H1 (cell line): ENCODE results near the gene GDNF. TPM values are rescaled to one million over a fixed set of nuclear protein-coding genes. Genes with fewer than 3 reads are reported as not detected.

Experiments used
- CTCF ChIA-PET: fragments of 300-600 bp; sonication (Branson Sonifier 250); formaldehyde crosslinking; loops from one replicate; lab custom pipeline; 2021; ENCODE audit not compliant: partially characterized antibody; lab: Charles Lee
- POLR2A ChIA-PET: fragments of 300-600 bp; sonication (Branson Sonifier 250); formaldehyde crosslinking; loops from one replicate; lab custom pipeline; 2021; ENCODE audit warnings: inconsistent platforms; ENCODE audit not compliant: partially characterized antibody; lab: Charles Lee
- DNase-seq, 2 experiments: peaks; one replicate each; pipeline versions ENCODE4 v3.0.0 to v3.0.0-alpha.2; 2010 to 2022; ENCODE audit warnings: low spot score in 2 of 2, low read depth in 1 of 2, mixed read lengths in 1 of 2
- FAIRE-seq: peaks from 2 replicates; lab custom pipeline; 2011; peaks lifted over from hg19 to GRCh38; lab: Jason Lieb, UNC
- H2AFZ ChIP-seq: 2 replicates; pipeline ENCODE4 v1.8.1; 2012; ENCODE audit warnings: low read length, inconsistent platforms
- H2AK5ac ChIP-seq: 2 replicates; pipeline ENCODE4 v1.6.1; 2013; ENCODE audit warnings: low read depth, low read length
- H2BK120ac ChIP-seq: replicated peaks from 2 replicates; pipeline ENCODE3; 2013; ENCODE audit warnings: low read depth, low read length, inconsistent platforms
- H2BK12ac ChIP-seq: 2 replicates; pipeline ENCODE4 v1.6.1; 2013; ENCODE audit warnings: low read depth, low read length
- H2BK15ac ChIP-seq: 2 replicates; pipeline ENCODE4 v1.6.1; 2013; ENCODE audit warnings: low read length
- H2BK20ac ChIP-seq: 2 replicates; pipeline ENCODE4 v1.6.1; 2013; ENCODE audit warnings: low read length
- H2BK5ac ChIP-seq: 2 replicates; pipeline ENCODE4 v1.6.1; 2013; ENCODE audit warnings: low read depth, low read length
- H3K14ac ChIP-seq: 2 replicates; pipeline ENCODE4 v1.6.1; 2013; ENCODE audit warnings: inconsistent platforms; ENCODE audit not compliant: insufficient read length
- H3K18ac ChIP-seq: 2 replicates; pipeline ENCODE4 v1.6.1; 2013; ENCODE audit warnings: low read length; ENCODE audit errors: extremely low read depth
- H3K23ac ChIP-seq: 2 replicates; pipeline ENCODE4 v1.6.1; 2013; ENCODE audit warnings: inconsistent platforms; ENCODE audit not compliant: insufficient read length
- H3K23me2 ChIP-seq: 2 replicates; pipeline ENCODE4 v1.6.1; 2013; ENCODE audit warnings: low read depth, low read length
- H3K27ac ChIP-seq: 2 replicates; pipeline ENCODE4 v1.6.1; 2011; ENCODE audit warnings: low read depth, low read length, inconsistent platforms
- H3K27me3 ChIP-seq, 4 experiments: replicated peaks in 1 of 4; 1 replicate in 1 of 4; 2 replicates in 3 of 4; pipeline versions ENCODE4 v1.6.1 to v1.8.1; 2011 to 2013; ENCODE audit warnings: low read length in 3 of 4, mild to moderate bottlenecking in 3 of 4, inconsistent platforms in 2 of 4, mixed read lengths in 2 of 4, moderate library complexity in 1 of 4; ENCODE audit not compliant: control insufficient read depth in 3 of 4, insufficient read depth in 3 of 4; ENCODE audit errors: extremely low read depth in 1 of 4
- H3K36me3 ChIP-seq, 4 experiments: 2 replicates each; pipeline versions ENCODE4 v1.6.1 to v1.8.1; 2011 to 2013; ENCODE audit warnings: mild to moderate bottlenecking in 4 of 4, low read length in 3 of 4, moderate library complexity in 2 of 4, control low read depth in 1 of 4, inconsistent platforms in 1 of 4; ENCODE audit not compliant: insufficient read depth in 4 of 4, control insufficient read depth in 2 of 4
- H3K4ac ChIP-seq: replicated peaks from 2 replicates; pipeline ENCODE3; 2013; ENCODE audit warnings: low read length, low read depth, mixed read lengths, inconsistent platforms; ENCODE audit not compliant: insufficient read length
- H3K4me1 ChIP-seq, 4 experiments: replicated peaks in 1 of 4; 1 replicate in 1 of 4; 2 replicates in 3 of 4; pipeline versions ENCODE4 v1.6.1 to v1.8.1; 2011 to 2013; ENCODE audit warnings: low read length in 3 of 4, inconsistent platforms in 2 of 4, mixed read lengths in 1 of 4; ENCODE audit not compliant: insufficient read depth in 4 of 4, control insufficient read depth in 3 of 4
- H3K4me2 ChIP-seq, 2 experiments: 2 replicates each; pipeline versions ENCODE4 v1.6.1 to v1.8.1; 2011 to 2013; ENCODE audit warnings: low read depth in 2 of 2, low read length in 2 of 2, control low read depth in 1 of 2, inconsistent platforms in 1 of 2, mild to moderate bottlenecking in 1 of 2; ENCODE audit not compliant: insufficient read depth in 1 of 2
- H3K4me3 ChIP-seq, 4 experiments: fragments of 200-600, 300-600 bp in 1 of 4; sonication (generic), shearing (Covaris generic), sonication (Bioruptor Twin) in 1 of 4; 2 replicates each; pipeline versions ENCODE4 v1.5.1 to v1.8.1; 2011 to 2016; ENCODE audit warnings: low read length in 4 of 4, low read depth in 3 of 4, control low read depth in 2 of 4, inconsistent platforms in 2 of 4, mild to moderate bottlenecking in 2 of 4, mixed read lengths in 1 of 4, moderate library complexity in 1 of 4; ENCODE audit not compliant: insufficient read depth in 2 of 4; ENCODE audit errors: extremely low read depth in 1 of 4
- H3K56ac ChIP-seq: replicated peaks from 2 replicates; pipeline ENCODE3; 2013; ENCODE audit warnings: low read depth, mild to moderate bottlenecking, mixed read lengths, low read length, inconsistent platforms; ENCODE audit not compliant: insufficient read length
- H3K79me1 ChIP-seq: 2 replicates; pipeline ENCODE4 v1.6.1; 2013; ENCODE audit warnings: low read depth, low read length, control low read depth
- H3K79me2 ChIP-seq, 2 experiments: 2 replicates each; pipeline versions ENCODE4 v1.6.1 to v1.8.1; 2012 to 2013; ENCODE audit warnings: low read length in 2 of 2, mild to moderate bottlenecking in 2 of 2, inconsistent platforms in 1 of 2; ENCODE audit not compliant: insufficient read depth in 2 of 2, control insufficient read depth in 1 of 2
- H3K9ac ChIP-seq, 4 experiments: replicated peaks in 1 of 4; 1 replicate in 1 of 4; 2 replicates in 3 of 4; pipeline versions ENCODE4 v1.6.1 to v1.8.1; 2011 to 2013; ENCODE audit warnings: low read depth in 3 of 4, low read length in 3 of 4, control low read depth in 2 of 4, mild to moderate bottlenecking in 2 of 4, moderate library complexity in 2 of 4, inconsistent platforms in 1 of 4; ENCODE audit errors: extremely low read depth in 1 of 4
- H3K9me3 ChIP-seq, 2 experiments: 2 replicates each; pipeline versions ENCODE4 v1.6.1 to v1.8.1; 2012 to 2013; ENCODE audit warnings: mild to moderate bottlenecking in 2 of 2, moderate library complexity in 2 of 2, control low read depth in 1 of 2, inconsistent platforms in 1 of 2, low read depth in 1 of 2, low read length in 1 of 2, mixed read lengths in 1 of 2; ENCODE audit not compliant: insufficient read depth in 2 of 2
- H4K20me1 ChIP-seq, 2 experiments: replicated peaks in 1 of 2; 2 replicates each; pipeline versions ENCODE3 to v1.8.1; 2011 to 2013; ENCODE audit warnings: inconsistent platforms in 2 of 2, low read length in 2 of 2, mild to moderate bottlenecking in 1 of 2; ENCODE audit not compliant: insufficient read depth in 2 of 2, control insufficient read depth in 1 of 2
- H4K5ac ChIP-seq: 2 replicates; pipeline ENCODE4 v1.6.1; 2013; ENCODE audit warnings: low read length, low read depth, mixed read lengths, inconsistent platforms; ENCODE audit not compliant: insufficient read length
- H4K8ac ChIP-seq: 2 replicates; pipeline ENCODE4 v1.8.0; 2013; ENCODE audit warnings: mild to moderate bottlenecking, moderate library complexity, low read length, inconsistent platforms; ENCODE audit not compliant: insufficient read depth; ENCODE audit errors: extremely low read depth
- H4K91ac ChIP-seq: replicated peaks from 2 replicates; pipeline ENCODE3; 2013; ENCODE audit warnings: low read length, mixed read lengths, inconsistent platforms; ENCODE audit not compliant: insufficient read length
- CTBP2 ChIP-seq: IDR thresholded peaks from 2 replicates; pipeline ENCODE4 v1.7.0; 2011; ENCODE audit warnings: borderline replicate concordance, mild to moderate bottlenecking, moderate library complexity, mixed read lengths, low read length; ENCODE audit not compliant: insufficient read depth, insufficient read length
- SP1 ChIP-seq: IDR thresholded peaks from 2 replicates; pipeline ENCODE4 v1.6.1; 2011; ENCODE audit warnings: low read depth, low read length
- SP2 ChIP-seq: IDR thresholded peaks from 2 replicates; pipeline ENCODE4 v1.6.1; 2012; ENCODE audit warnings: mild to moderate bottlenecking, low read length, inconsistent platforms
- SRF ChIP-seq: IDR thresholded peaks from 2 replicates; pipeline ENCODE4 v1.6.1; 2011; ENCODE audit warnings: mild to moderate bottlenecking, low read depth, low read length, moderate library complexity
- SUZ12 ChIP-seq: fragments of 200-600 bp; sonication (generic); IDR thresholded peaks from 2 replicates; pipeline ENCODE4 v1.6.1; 2012; ENCODE audit warnings: mild to moderate bottlenecking, inconsistent platforms, low read length, moderate library complexity, mixed read lengths
- WGBS, 2 experiments: shearing (Covaris generic) in 1 of 2; methylation state at CpG; one replicate each; pipeline versions ENCODE4 v1.1.6 to v1.1.7; 2013 to 2015; ENCODE audit warnings: low lambda C conversion rate in 2 of 2, mixed read lengths in 2 of 2, inconsistent platforms in 1 of 2, low coverage in 1 of 2, missing lambda C conversion rate in 1 of 2; ENCODE audit not compliant: insufficient replicate concordance in 2 of 2, insufficient coverage in 1 of 2, insufficient read length in 1 of 2; ENCODE audit errors: extremely low coverage in 1 of 2, missing lambda C conversion rate in 1 of 2; 5-methylcytosine and 5-hydroxymethylcytosine counted together
- polyA plus RNA-seq, 7 experiments: library from polyadenylated mRNA; depleted of rRNA in 3 of 7; stranded (reverse) in 5 of 7; unstranded in 2 of 7; fragments of >200 nt in 5 of 7; fragments of 200-250 nt in 2 of 7; gene quantifications; 1 replicate in 5 of 7; 2 replicates in 1 of 7; 4 replicates in 1 of 7; pipeline versions ENCODE4 v1.2.1 to v1.2.3, GENCODE V29; 2011 to 2013; ENCODE audit warnings: missing spikeins in 2 of 7, mixed read lengths in 2 of 7
- total RNA-seq: library from RNA; stranded (reverse); fragmentation: NEBNext Ultra II Directional; extraction: Animal tissue kit (Norgen Biotek cat#: 25700); gene quantifications from 2 replicates; pipeline ENCODE4 v1.2.1, GENCODE V29; 2021

GDNF gene
- total and polyA plus RNA-seq, 2 of the 8 experiments (the other 6 are each of a cell fraction or from before 2014, with no cell fraction given) = 0.15 to 2.0 TPM

GRCh38 chr5:37812365-37812764, 27.5 kb downstream of the GDNF start:
- no peak overlapping the region for H3K4ac ChIP-seq
- H3K27me3 ChIP-seq = no peaks in the 10 kb centered on the region
- no peak overlapping the region for H3K27ac ChIP-seq
- H3K79me1 ChIP-seq = no peaks in the 10 kb centered on the region
- no peak overlapping the region for H4K8ac ChIP-seq
- H3K18ac ChIP-seq = no peak overlapping the region
- no peak overlapping the region for H2AFZ ChIP-seq
- no peak overlapping the region for H3K4me3 ChIP-seq
- no peak for DNase-seq
- WGBS, 2 experiments = 90% methylated on average over 2 of the region's 2 CpGs; no CpG with 5 or more reads in 1 of the 2 experiments
- POLR2A ChIA-PET = no interaction called here
- H3K56ac ChIP-seq = no peak overlapping the region
- no peaks in the 10 kb centered on the region for H3K23me2 ChIP-seq
- H2AK5ac ChIP-seq = no peak overlapping the region
- no peak overlapping the region for H3K4me2 ChIP-seq
- FAIRE-seq = no peak
- H2BK5ac ChIP-seq = no peak overlapping the region
- no peaks in the 10 kb centered on the region for H4K20me1 ChIP-seq
- H2BK12ac ChIP-seq = no peak overlapping the region
- H3K79me2 ChIP-seq = no peaks in the 10 kb centered on the region
- no peak overlapping the region for H2BK15ac ChIP-seq
- H3K36me3 ChIP-seq = no peaks in the 10 kb centered on the region
- no peak overlapping the region for H4K91ac ChIP-seq
- peaks cover 0 to 8% (median 2%) of the 10 kb centered on the region in 4 experiments; a peak in 4 of 7 replicates for H3K4me1 ChIP-seq
- no peaks in the 10 kb centered on the region for H3K9me3 ChIP-seq
- no peak overlapping the region for H3K23ac ChIP-seq
- no peak overlapping the region for H3K14ac ChIP-seq
- no peak overlapping the region for H3K9ac ChIP-seq
- H2BK120ac ChIP-seq = no peak overlapping the region
- H4K5ac ChIP-seq = no peak overlapping the region
- CTCF ChIA-PET = interaction anchor here (0.6 to 1.4 kb wide), 3 partner anchors 10 to 89 kb away, joined by 3 to 6 read pairs (median 3); no protein-coding TSS in a partner anchor
- TF ChIP-seq SP1 (peak; percentile 52; the same call in 1 of the 2 replicates), SRF (no peak), SP2 (no peak; the same call in 1 of the 2 replicates), CTBP2 (no peak), SUZ12 (no peak)
- H2BK20ac ChIP-seq = no peak overlapping the region
